Natural killer cell (primary cell): ENCODE measurements around the gene ZAP70. TPM values are rescaled to one million over a fixed set of nuclear protein-coding genes. Genes with fewer than 3 reads are reported as not detected.

Source experiments
- ATAC-seq, 3 donors: fragments of 150-1000 bp in 2 of 3; fragments of 200-7000 bp in 1 of 3; cut with Tn5 transposase; 1 replicate in 1 of 3; 2 replicates in 2 of 3; pipeline ENCODE4 v1.10.0; 2021; ENCODE audit warnings: mild to moderate bottlenecking in 2 of 3, moderate library complexity in 2 of 3
- DNase-seq, 2 donors: peaks; one replicate each; pipeline versions ENCODE4 v3.0.0 to v3.0.0-alpha.2; 2013 to 2021; ENCODE audit warnings: mixed read lengths in 1 of 2
- H3K27ac ChIP-seq: one replicate; pipeline ENCODE4 v1.5.1; 2013; ENCODE audit warnings: mild to moderate bottlenecking, low read length
- H3K27me3 ChIP-seq: one replicate; pipeline ENCODE4 v1.6.1; 2013; ENCODE audit warnings: low read length; ENCODE audit not compliant: control insufficient read depth, insufficient read depth
- H3K36me3 ChIP-seq: one replicate; pipeline ENCODE4 v1.6.1; 2013; ENCODE audit warnings: low read length; ENCODE audit not compliant: control insufficient read depth, insufficient read depth
- H3K4me1 ChIP-seq: one replicate; pipeline ENCODE4 v1.6.1; 2013; ENCODE audit warnings: low read length; ENCODE audit not compliant: control insufficient read depth, insufficient read depth
- H3K4me3 ChIP-seq: one replicate; pipeline ENCODE4 v1.5.1; 2013; ENCODE audit warnings: low read length
- H3K9me3 ChIP-seq: one replicate; pipeline ENCODE4 v1.6.1; 2013; ENCODE audit warnings: low read length; ENCODE audit not compliant: control insufficient read depth, insufficient read depth
- H3K27ac Mint-ChIP-seq, 2 donors: one replicate each; pipeline ENCODE4 v1.8.0; 2022; ENCODE audit warnings: mild to moderate bottlenecking in 2 of 2, mixed read lengths in 2 of 2, moderate library complexity in 1 of 2
- H3K27me3 Mint-ChIP-seq, 2 donors: one replicate each; pipeline ENCODE4 v1.8.0; 2022; ENCODE audit warnings: low read depth in 2 of 2, mixed read lengths in 2 of 2
- H3K36me3 Mint-ChIP-seq: one replicate; pipeline ENCODE4 v1.8.0; 2022; ENCODE audit warnings: mixed read lengths
- H3K4me1 Mint-ChIP-seq, 2 donors: one replicate each; pipeline ENCODE4 v1.8.0; 2022; ENCODE audit warnings: mixed read lengths in 2 of 2
- H3K4me3 Mint-ChIP-seq: one replicate; pipeline ENCODE4 v1.8.0; 2022; ENCODE audit warnings: mild to moderate bottlenecking, moderate library complexity, mixed read lengths
- H3K9me3 Mint-ChIP-seq, 2 donors: one replicate each; pipeline ENCODE4 v1.8.0; 2022; ENCODE audit warnings: mixed read lengths in 2 of 2
- CTCF ChIP-seq: fragments of 200-600 bp; IDR thresholded peaks from one replicate; pipeline ENCODE4 v1.8.0; 2022; ENCODE audit warnings: antibody characterized with exemption
- WGBS: methylation state at CpG from one replicate; pipeline ENCODE4 v1.1.7; 2013; ENCODE audit warnings: missing lambda C conversion rate; ENCODE audit not compliant: insufficient coverage; 5-methylcytosine and 5-hydroxymethylcytosine counted together
- intact Hi-C: fragments of 100-400 bp; cut with micrococcal nuclease; formaldehyde crosslinking; loops from one replicate; pipeline ENCODE4 v1.14.2; 2022
- total RNA-seq, 4 donors: library from RNA; stranded (reverse); fragments of 120-200 nt in 1 of 4; gene quantifications; one replicate each; pipeline versions ENCODE4 v1.2.3 to v1.2.4, GENCODE V29; 2013 to 2022

The ZAP70 gene
- total RNA-seq, 3 donors from 2014 or later (not counting 1 experiment from before 2014, with no cell fraction given): 883 to 1,008 (median 954) TPM

- TF ChIP-seq CTCF: no peak
- no peak overlapping the region for H3K4me3 Mint-ChIP-seq
- Histone ChIP-seq H3K36me3 (peaks cover 31% of the 10 kb centered on the region), H3K4me1 (peaks cover 33% of the 10 kb centered on the region), H3K27ac (no peak overlapping the region), H3K4me3 (no peak overlapping the region), H3K9me3 (no peaks in the 10 kb centered on the region), H3K27me3 (no peaks in the 10 kb centered on the region)
- H3K4me1 Mint-ChIP-seq: peaks cover 37 to 38% of the 10 kb centered on the region in 2 donors
- WGBS: 96% methylated on average over 11 of the region's 11 CpGs
- ATAC-seq: no peak
- no peak for DNase-seq
- H3K36me3 Mint-ChIP-seq: peaks cover 7% of the 10 kb centered on the region
- no peak overlapping the region for H3K27ac Mint-ChIP-seq
- no peaks in the 10 kb centered on the region for H3K27me3 Mint-ChIP-seq
- intact Hi-C loops: no loop called here
- no peaks in the 10 kb centered on the region for H3K9me3 Mint-ChIP-seq
Measured at GRCh38 chr2:97764559-97765263, 51.3 kb downstream of the ZAP70 start.

- 91% methylated on average over 4 of the region's 4 CpGs for WGBS
- peaks cover 26% of the 10 kb centered on the region in 2 donors for H3K4me1 Mint-ChIP-seq
- no peaks in the 10 kb centered on the region for H3K27me3 ChIP-seq
- peaks cover 24% of the 10 kb centered on the region for H3K36me3 ChIP-seq
- intact Hi-C loops: no loop called here
- no peaks in the 10 kb centered on the region for H3K9me3 ChIP-seq
- H3K4me3 ChIP-seq: no peak overlapping the region
- peaks cover 23% of the 10 kb centered on the region for H3K4me1 ChIP-seq
- no peak overlapping the region for H3K4me3 Mint-ChIP-seq
- H3K27ac ChIP-seq: no peak overlapping the region
- ATAC-seq (no peak), DNase-seq (no peak)
- no peak for TF ChIP-seq CTCF
- H3K9me3 Mint-ChIP-seq: no peaks in the 10 kb centered on the region
- peaks cover 7% of the 10 kb centered on the region for H3K36me3 Mint-ChIP-seq
- no peaks in the 10 kb centered on the region for H3K27me3 Mint-ChIP-seq
- H3K27ac Mint-ChIP-seq: no peak overlapping the region
Measured at GRCh38 chr2:97765933-97766332, 52.6 kb downstream of the ZAP70 start.

- no peaks in the 10 kb centered on the region for H3K27me3 Mint-ChIP-seq
- no peak for TF ChIP-seq CTCF
- ATAC-seq (no peak), DNase-seq (no peak)
- H3K9me3 ChIP-seq: no peaks in the 10 kb centered on the region
- no peak overlapping the region for H3K4me3 ChIP-seq
- no peak overlapping the region for H3K27ac Mint-ChIP-seq
- H3K4me1 Mint-ChIP-seq: peaks cover 19 to 26% of the 10 kb centered on the region in 2 donors
- H3K36me3 ChIP-seq: peaks cover 25% of the 10 kb centered on the region
- no peaks in the 10 kb centered on the region for H3K27me3 ChIP-seq
- 83% methylated on average over 5 of the region's 5 CpGs for WGBS
- H3K36me3 Mint-ChIP-seq: peaks cover 7% of the 10 kb centered on the region
- peaks cover 16% of the 10 kb centered on the region for H3K4me1 ChIP-seq
- intact Hi-C loops: no loop called here
- no peak overlapping the region for H3K4me3 Mint-ChIP-seq
- no peaks in the 10 kb centered on the region for H3K9me3 Mint-ChIP-seq
- H3K27ac ChIP-seq: no peak overlapping the region
Measured at GRCh38 chr2:97766567-97766966, 53.2 kb downstream of the ZAP70 start.

GRCh38 chr2:97769308-97769707 lies 55.9 kb downstream of the ZAP70 start:
- H3K27ac Mint-ChIP-seq: no peak overlapping the region

More at GRCh38 chr2:97769308-97769707, 55.9 kb downstream of the ZAP70 start:
- TF ChIP-seq CTCF: no peak
- Mint-ChIP-seq H3K36me3 (peaks cover 7% of the 10 kb centered on the region), H3K9me3 (no peaks in the 10 kb centered on the region), H3K4me3 (no peak overlapping the region), H3K27me3 (no peaks in the 10 kb centered on the region), H3K4me1 (peaks cover 4 to 12% of the 10 kb centered on the region in 2 donors)
- no peaks in the 10 kb centered on the region for H3K27me3 ChIP-seq
- no peak for DNase-seq
- H3K4me1 ChIP-seq: peaks cover 3% of the 10 kb centered on the region
- H3K27ac ChIP-seq: no peak overlapping the region
- intact Hi-C loops: no loop called here
- 67% methylated on average over 1 of the region's 3 CpGs for WGBS
- H3K9me3 ChIP-seq: no peaks in the 10 kb centered on the region
- peaks cover 31% of the 10 kb centered on the region for H3K36me3 ChIP-seq
- H3K4me3 ChIP-seq: no peak overlapping the region
- ATAC-seq: no peak
